Peyer's patch (tissue), 4 donors: Measurements from ENCODE around the gene DDR1.

Experiments
- CTCF ChIP-seq, 6 experiments: fragments of 450-650 bp in 4 of 6; fragments of 200-600 bp in 2 of 6; sonication (generic) in 1 of 6; IDR thresholded peaks; one replicate each; pipeline ENCODE4 v1.5.1; 2017 to 2019; ENCODE audit warnings: antibody characterized with exemption in 6 of 6, mild to moderate bottlenecking in 3 of 6, moderate library complexity in 1 of 6
- POLR2A ChIP-seq, 2 donors: fragments of 450-650 bp; IDR thresholded peaks; one replicate each; pipeline ENCODE4 v1.5.1; 2017; ENCODE audit warnings: antibody characterized with exemption in 2 of 2, mild to moderate bottlenecking in 2 of 2, moderate library complexity in 2 of 2

GRCh38 chr6:30903236-30903635 is 18.9 kb downstream of the DDR1 start:
- TF ChIP-seq CTCF (IDR thresholded peaks at IDR 0.05) (no peak), POLR2A (IDR thresholded peaks at IDR 0.05) (no peak)
